Bladder microvascular endothelial cell (primary cell): ENCODE results near the gene RIGI. TPM values are rescaled to one million over a fixed set of nuclear protein-coding genes. Genes with fewer than 3 reads are reported as not detected.

ENCODE experiments used
- total RNA-seq: library from RNA; depleted of rRNA; stranded (reverse); fragments of >200 nt; gene quantifications from 2 replicates; pipeline ENCODE4 v1.2.3, GENCODE V29; 2014

RIGI gene
- total RNA-seq, result 18.9 and 36.2 TPM in 2 replicates

DNA sequence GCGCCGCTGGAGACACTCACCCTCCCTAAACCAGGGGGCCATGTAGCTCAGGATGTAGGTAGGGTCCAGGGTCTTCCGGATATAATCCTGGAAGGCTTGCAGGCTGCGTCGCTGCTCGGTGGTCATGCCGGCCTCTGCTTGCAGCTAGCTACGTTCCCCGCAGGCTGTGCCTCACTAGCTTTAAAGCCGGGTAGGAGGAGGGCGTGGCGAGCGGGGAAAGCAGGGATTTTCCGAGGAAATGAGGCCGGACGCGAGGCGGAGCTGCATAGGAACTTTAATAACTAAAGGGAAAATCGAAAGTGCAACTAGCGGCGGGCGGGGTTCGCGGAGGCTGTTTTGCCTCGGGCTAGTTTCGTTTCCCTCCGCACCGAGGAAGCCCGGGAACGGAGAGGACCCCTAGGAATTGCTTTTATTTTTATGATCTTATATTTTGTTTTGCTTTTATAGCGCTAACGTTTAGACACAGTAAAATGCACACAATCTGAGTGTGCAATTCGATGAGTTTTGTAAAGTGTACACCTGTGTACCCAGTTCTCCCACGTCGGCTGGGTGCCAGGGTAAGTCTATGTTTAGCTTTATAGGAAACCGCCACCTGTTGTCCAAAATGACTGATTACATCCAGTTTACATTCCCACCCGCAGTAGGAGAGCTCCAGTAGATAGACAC lies at the start of gene RIGI:
Gene RIGI (minus strand): TSS at position 156 of the 666 bp plus-strand sequence. CDS start 30 bp downstream, at position 126.

DNA sequence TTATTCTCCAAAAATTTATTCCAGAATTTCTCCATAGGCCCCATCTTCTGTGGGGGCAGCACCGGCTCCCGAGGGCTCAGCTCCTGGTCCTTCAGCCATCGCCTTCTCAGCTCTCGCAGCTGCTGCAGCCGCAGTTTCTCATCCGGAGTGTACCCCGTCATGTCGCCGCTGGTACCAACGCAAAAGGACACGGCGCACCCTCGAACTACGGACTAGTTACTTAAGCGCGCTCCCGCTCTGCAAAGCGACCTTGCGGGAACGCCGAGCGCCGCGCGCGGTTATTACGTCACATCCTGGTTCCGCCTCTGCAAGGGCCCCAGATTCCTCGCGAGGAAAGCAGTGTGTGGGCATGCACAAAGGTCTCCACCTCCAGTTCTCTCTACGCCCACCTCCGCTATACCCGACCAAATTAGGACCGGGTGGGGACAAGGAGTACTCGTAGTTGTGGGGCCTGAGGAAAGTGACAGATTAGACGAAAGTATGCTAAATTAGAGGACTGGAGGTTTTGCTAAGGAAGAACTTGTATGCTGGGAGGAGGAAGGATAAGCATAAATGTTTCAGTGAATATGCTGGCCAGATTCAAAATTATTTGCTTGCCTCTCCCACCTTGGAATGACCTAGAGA lies 47.0 kb upstream of the RIGI start, which contains the start of gene NDUFB6:
Gene NDUFB6 (minus strand): TSS at position 260 of the 624 bp plus-strand sequence. CDS start 99 bp downstream, at position 161.

DNA sequence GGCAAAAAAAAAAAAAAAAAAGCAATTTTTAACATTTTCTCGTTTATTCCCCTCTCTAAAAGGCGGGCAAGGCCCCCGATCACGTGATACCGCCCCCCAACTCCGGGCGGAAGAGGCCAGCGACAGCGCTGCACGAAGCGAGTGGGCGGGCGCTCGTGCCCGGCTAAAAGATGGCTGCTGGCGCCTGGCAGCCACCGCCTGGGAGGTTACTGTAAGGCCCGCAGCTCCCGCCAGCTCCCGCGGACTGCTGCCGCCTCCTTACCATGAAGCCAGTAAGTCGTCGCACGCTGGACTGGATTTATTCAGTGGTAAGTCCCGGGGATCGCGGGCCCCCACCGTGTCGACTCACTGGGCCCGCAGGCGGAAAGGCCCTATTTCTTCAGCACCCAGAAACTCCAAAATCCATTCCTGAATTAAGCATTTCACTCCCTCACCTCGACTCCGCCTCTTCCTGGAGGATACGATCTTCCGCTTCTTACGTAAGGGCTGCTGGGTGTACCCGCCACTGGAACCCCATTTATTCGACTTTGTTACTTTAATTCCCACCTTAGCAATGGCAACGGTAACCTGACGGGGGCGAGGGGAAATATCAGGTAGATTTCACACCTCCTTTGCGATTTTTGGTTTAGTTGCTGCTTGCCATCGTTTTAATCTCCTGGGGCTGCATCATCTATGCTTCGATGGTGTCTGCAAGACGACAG lies 26.3 kb upstream of the RIGI start, which contains the start of the genes SMIM27 and TOPORS:
Gene SMIM27 (plus strand): TSS at position 156 of the 701 bp plus-strand sequence. CDS start 108 bp downstream, at position 264.
Gene TOPORS (minus strand): TSS at position 415 of the 701 bp plus-strand sequence. CDS start 150 bp downstream, at position 265.

Other genes with a start within 250 kb of the RIGI start
- 16.0 and 64.8 TPM in 2 replicates for gene ACO1, start 141.6 kb downstream of the RIGI start, total RNA-seq
- gene SMIM27, start 26.1 kb upstream of the RIGI start, total RNA-seq, result 1.8 and 3.6 TPM in 2 replicates
- gene TOPORS, start 26.4 kb upstream of the RIGI start, total RNA-seq, result 24.0 and 43.7 TPM in 2 replicates
- 36.1 and 49.3 TPM in 2 replicates for gene NDUFB6, start 47.0 kb upstream of the RIGI start, total RNA-seq
- under 0.01 TPM in 1 of 2 replicates, not detected in the other for gene TAF1L, start 109.5 kb upstream of the RIGI start, total RNA-seq